Left ventricle myocardium inferior (tissue), 1 donor: ENCODE data around the gene CASZ1. TPM values are rescaled to one million over a fixed set of nuclear protein-coding genes. Genes with fewer than 3 reads are reported as not detected.

Experiments
- DNase-seq: peaks from one replicate; pipeline ENCODE4 v3.0.0-alpha.2; 2020
- H3K27ac ChIP-seq: fragments of 200-600 bp; replicated peaks from 2 replicates; pipeline ENCODE4 v1.8.0; 2021
- H3K27me3 ChIP-seq: fragments of 200-600 bp; 2 replicates; pipeline ENCODE4 v1.8.0; 2021; ENCODE audit warnings: low read depth
- H3K36me3 ChIP-seq: fragments of 200-600 bp; 2 replicates; pipeline ENCODE4 v1.8.0; 2021
- H3K4me1 ChIP-seq: fragments of 200-600 bp; 2 replicates; pipeline ENCODE4 v1.8.0; 2021
- H3K4me3 ChIP-seq: fragments of 200-600 bp; 2 replicates; pipeline ENCODE4 v1.8.0; 2021; ENCODE audit warnings: mild to moderate bottlenecking, moderate library complexity
- H3K9me3 ChIP-seq: fragments of 200-600 bp; replicated peaks from 2 replicates; pipeline ENCODE4 v1.8.0; 2021
- intact Hi-C: fragments of 100-400 bp; cut with micrococcal nuclease; formaldehyde crosslinking; loops from one replicate; pipeline ENCODE4 v1.11.0; 2022
- total RNA-seq: library from RNA; stranded (reverse); fragmentation: NEBNext Ultra II Directional; extraction: Animal tissue kit (Norgen Biotek cat#: 25700); gene quantifications from one replicate; pipeline ENCODE4 v1.2.1, GENCODE V29; 2021
- TF ChIP-seq, protein P1 (sequence below): fragments of 200-600 bp; IDR thresholded peaks from 2 replicates; pipeline ENCODE4 v1.8.0; 2021; ENCODE audit warnings: antibody characterized with exemption, mild to moderate bottlenecking, borderline replicate concordance
- donor health status: DM: no; HTN: yes; CAD: no; lungs with severe emphysema.

CASZ1 gene
- total RNA-seq, 1 donor from 2014 or later: 56.3 TPM

DNA sequence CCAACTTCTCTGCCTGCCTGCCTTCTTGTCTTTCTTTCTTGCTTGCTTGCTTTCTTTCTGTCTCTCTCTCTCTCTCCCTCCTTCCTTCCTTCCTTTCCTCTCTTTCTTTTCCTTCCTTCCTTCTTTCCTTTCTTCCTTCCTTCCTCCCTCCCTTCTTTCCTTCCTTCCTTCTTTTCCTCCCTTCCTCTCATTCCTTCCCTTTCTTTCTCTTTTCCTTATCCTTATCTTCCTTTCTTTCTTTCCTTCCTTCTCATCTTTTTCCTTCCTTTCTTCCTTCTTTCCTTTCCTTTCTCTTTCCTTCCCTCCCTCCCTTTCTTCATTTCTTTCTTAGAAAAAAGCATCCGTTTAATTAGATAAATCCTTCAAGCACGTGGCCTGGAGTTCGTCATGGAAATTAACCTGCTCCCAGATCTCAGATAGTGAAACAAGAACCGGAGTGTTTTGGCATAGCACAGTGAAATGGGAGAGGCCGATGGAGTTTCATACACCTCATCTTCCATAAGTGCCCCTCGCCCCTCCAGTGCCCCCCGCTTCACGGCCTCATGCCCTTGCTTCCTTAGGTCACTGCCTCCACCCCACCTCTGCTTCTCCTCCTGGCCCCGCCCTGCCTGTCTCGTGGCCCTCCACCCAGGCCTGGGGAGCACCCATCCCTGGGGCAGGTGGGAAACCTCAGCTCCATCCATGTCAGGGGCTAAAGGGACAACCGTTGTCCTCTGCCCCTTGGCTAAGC is 11.3 kb downstream of the CASZ1 start:
- H3K9me3 ChIP-seq: no peaks in the 10 kb centered on the region
- peak overlapping the region; percentile 44 for H3K27ac ChIP-seq
- no peak overlapping the region for H3K4me3 ChIP-seq
- H3K4me1 ChIP-seq: peaks cover 96% of the 10 kb centered on the region
- DNase-seq: no peak
- intact Hi-C loops: no loop called here
- TF ChIP-seq, protein P1, sequence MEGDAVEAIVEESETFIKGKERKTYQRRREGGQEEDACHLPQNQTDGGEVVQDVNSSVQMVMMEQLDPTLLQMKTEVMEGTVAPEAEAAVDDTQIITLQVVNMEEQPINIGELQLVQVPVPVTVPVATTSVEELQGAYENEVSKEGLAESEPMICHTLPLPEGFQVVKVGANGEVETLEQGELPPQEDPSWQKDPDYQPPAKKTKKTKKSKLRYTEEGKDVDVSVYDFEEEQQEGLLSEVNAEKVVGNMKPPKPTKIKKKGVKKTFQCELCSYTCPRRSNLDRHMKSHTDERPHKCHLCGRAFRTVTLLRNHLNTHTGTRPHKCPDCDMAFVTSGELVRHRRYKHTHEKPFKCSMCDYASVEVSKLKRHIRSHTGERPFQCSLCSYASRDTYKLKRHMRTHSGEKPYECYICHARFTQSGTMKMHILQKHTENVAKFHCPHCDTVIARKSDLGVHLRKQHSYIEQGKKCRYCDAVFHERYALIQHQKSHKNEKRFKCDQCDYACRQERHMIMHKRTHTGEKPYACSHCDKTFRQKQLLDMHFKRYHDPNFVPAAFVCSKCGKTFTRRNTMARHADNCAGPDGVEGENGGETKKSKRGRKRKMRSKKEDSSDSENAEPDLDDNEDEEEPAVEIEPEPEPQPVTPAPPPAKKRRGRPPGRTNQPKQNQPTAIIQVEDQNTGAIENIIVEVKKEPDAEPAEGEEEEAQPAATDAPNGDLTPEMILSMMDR: no peak
- H3K27me3 ChIP-seq: peaks cover 16% of the 10 kb centered on the region
- H3K36me3 ChIP-seq: no peaks in the 10 kb centered on the region

DNA sequence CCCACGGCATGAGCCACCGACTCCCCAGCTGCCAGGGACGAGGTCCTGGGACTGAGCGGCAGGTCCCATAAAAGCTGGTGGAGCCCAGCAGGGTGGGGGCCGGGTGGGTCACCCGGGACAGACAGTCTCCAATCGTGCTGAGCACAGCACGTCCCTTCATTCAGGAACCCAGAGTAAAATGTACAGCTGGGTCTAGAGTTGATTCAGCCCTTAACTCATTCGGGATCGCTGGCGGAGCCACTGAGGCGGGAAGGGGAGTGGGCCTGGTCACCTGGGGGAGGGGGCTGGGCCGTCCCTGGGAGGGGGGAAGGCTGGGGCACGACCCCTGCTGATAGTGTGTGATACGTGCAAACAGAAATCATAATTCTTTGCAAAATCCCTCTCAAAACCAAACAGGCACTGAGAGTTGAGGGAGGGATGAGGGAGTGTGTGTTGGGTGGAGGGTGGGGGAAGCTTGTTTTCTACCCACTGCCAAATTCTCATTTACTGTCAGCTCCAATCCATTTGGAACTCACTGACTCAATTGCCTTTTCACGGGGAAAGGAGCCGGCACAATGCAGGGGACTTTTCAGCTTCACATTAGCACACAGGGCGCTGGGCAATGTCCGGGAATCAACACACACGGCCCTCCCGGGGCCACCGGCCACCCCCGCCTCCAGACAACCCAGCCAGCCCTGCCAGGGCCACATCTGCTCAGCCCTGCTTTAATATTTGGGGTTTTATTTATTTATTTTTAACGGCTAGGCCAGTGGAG is 13.8 kb downstream of the CASZ1 start:
- Histone ChIP-seq H3K27me3 (peaks cover 7% of the 10 kb centered on the region), H3K9me3 (no peaks in the 10 kb centered on the region), H3K4me3 (no peak overlapping the region), H3K36me3 (no peaks in the 10 kb centered on the region), H3K4me1 (peaks cover 90% of the 10 kb centered on the region), H3K27ac (no peak overlapping the region)
- TF ChIP-seq, protein P1: no peak
- intact Hi-C loops: no loop called here
- DNase-seq: no peak

DNA sequence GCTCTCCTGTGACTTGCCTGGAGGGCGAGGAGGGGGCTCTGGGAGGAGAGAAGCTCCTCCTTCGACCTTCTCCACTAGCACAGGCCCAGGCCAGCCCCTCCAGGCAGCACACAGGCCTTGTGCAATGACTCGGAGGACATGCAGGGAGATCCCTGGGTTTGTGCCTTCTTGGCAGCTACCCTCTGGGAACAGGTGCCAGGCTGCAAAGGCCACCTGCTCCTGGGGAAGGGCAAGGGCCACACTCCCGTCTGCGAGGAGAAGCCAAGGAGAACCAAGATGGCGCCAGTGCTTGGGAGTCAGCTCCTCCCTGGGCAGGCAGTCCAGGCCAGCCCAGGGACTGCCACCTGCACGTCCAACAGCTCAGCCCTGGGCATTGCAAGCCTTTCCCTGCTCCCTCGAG is 15.3 kb downstream of the CASZ1 start:
- peaks cover 4% of the 10 kb centered on the region for H3K27me3 ChIP-seq
- intact Hi-C loops: no loop called here
- no peak for DNase-seq
- H3K36me3 ChIP-seq: no peaks in the 10 kb centered on the region
- TF ChIP-seq, protein P1: no peak
- no peak overlapping the region for H3K27ac ChIP-seq
- H3K9me3 ChIP-seq: no peaks in the 10 kb centered on the region
- no peak overlapping the region for H3K4me3 ChIP-seq
- H3K4me1 ChIP-seq: peaks cover 89% of the 10 kb centered on the region

DNA sequence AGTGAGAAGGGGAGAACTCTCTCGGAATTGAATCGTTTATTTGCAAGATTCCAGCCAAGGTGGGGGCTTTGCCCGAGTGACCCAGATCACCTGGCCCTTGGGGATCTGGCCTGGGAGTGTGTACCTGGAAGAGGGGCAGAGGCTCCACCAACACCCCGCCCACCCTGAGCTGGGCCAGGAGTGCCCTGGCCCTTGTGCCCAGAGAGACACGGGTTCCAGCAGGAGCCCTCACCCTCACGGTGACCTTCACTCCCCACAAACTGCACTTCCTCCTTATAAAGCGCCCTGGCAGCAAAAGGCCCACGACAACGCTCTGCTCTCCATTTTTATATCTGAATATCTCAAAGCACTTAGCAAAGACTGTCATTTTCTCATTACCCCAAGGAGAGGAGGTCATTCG is 16.6 kb downstream of the CASZ1 start:
- DNase-seq: no peak

DNA sequence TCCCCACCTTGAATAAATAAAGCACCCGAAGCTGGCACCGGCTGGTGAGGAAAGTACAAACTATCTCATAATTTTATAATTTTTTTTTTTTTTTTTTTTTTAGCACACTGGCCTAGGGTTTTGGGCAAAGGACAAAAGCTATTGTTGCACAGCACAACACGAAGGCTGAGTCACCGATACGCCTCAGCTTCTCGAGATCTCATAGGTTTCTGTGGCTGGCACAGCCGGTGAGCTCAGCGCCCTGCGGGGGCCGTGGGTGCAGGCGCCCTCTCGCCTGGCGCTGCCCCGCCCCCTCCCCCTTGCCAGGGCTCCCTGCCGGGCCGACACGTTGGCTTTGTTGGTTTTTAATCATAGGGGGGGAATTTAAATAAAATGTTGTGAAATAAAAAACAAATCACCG is 17.2 kb downstream of the CASZ1 start:
- H3K9me3 ChIP-seq: no peaks in the 10 kb centered on the region
- no peaks in the 10 kb centered on the region for H3K36me3 ChIP-seq
- intact Hi-C loops: no loop called here
- H3K4me3 ChIP-seq: no peak overlapping the region
- peaks cover 89% of the 10 kb centered on the region for H3K4me1 ChIP-seq
- H3K27ac ChIP-seq: peak overlapping the region; percentile 9
- no peaks in the 10 kb centered on the region for H3K27me3 ChIP-seq
- TF ChIP-seq, protein P1: no peak
- DNase-seq: no peak

More for the DNA sequence above, 16.6 kb downstream of the CASZ1 start:
- TF ChIP-seq, protein P1: no peak
- H3K4me3 ChIP-seq: no peak overlapping the region
- peaks cover 89% of the 10 kb centered on the region for H3K4me1 ChIP-seq
- no peaks in the 10 kb centered on the region for H3K36me3 ChIP-seq
- no peaks in the 10 kb centered on the region for H3K27me3 ChIP-seq
- intact Hi-C loops: no loop called here
- H3K27ac ChIP-seq: peak overlapping the region; percentile 9
- H3K9me3 ChIP-seq: no peaks in the 10 kb centered on the region
